Keratinocyte (primary cell): ENCODE data around the gene METTL27.

Experiments used
- CTCF ChIP-seq, 3 experiments: IDR thresholded peaks in 1 of 3; conservative IDR thresholded peaks in 1 of 3; optimal IDR thresholded peaks in 1 of 3; 2 replicates in 2 of 3; 3 replicates in 1 of 3; pipeline versions ENCODE3 to v1.5.1; 2011; ENCODE audit warnings: low read length in 3 of 3, mild to moderate bottlenecking in 3 of 3, moderate library complexity in 2 of 3, control low read depth in 1 of 3, inconsistent platforms in 1 of 3; ENCODE audit not compliant: insufficient read depth in 2 of 3; ENCODE audit errors: extremely low read depth in 1 of 3
- EZH2 ChIP-seq: IDR thresholded peaks from one replicate; pipeline ENCODE4 v1.6.1; 2012; ENCODE audit warnings: inconsistent platforms, mild to moderate bottlenecking, low read length, moderate library complexity

- TF ChIP-seq CTCF (optimal IDR thresholded peaks at IDR 0.05 in 1 of 3, IDR thresholded peaks at IDR 0.05 in 1 of 3, conservative IDR thresholded peaks at IDR 0.05 in 1 of 3; ENCODE audit: extremely low read depth in 1 of 3, insufficient read depth in 2 of 3, low read length in 3 of 3): no peak
- no peak for TF ChIP-seq EZH2
These were observed 8.9 kb downstream of the METTL27 start for GRCh38 chr7:73833251-73833919.
